PFSK-1 (cell line): ENCODE measurements around the gene MIS18A.

Experiments used
- POLR2AphosphoS5 ChIP-seq: IDR thresholded peaks from 2 replicates; pipeline ENCODE4 v1.6.1; 2012; ENCODE audit warnings: low read depth, mild to moderate bottlenecking, control low read depth, low read length, moderate library complexity
- TF ChIP-seq, protein P1 (sequence below), 2 experiments: IDR thresholded peaks; 2 replicates each; pipeline versions ENCODE4 v1.6.1 to v1.8.0; 2011 to 2012; ENCODE audit warnings: low read depth in 2 of 2, low read length in 2 of 2, control low read depth in 1 of 2, inconsistent platforms in 1 of 2, mild to moderate bottlenecking in 1 of 2, moderate library complexity in 1 of 2; ENCODE audit not compliant: insufficient read depth in 1 of 2

DNA sequence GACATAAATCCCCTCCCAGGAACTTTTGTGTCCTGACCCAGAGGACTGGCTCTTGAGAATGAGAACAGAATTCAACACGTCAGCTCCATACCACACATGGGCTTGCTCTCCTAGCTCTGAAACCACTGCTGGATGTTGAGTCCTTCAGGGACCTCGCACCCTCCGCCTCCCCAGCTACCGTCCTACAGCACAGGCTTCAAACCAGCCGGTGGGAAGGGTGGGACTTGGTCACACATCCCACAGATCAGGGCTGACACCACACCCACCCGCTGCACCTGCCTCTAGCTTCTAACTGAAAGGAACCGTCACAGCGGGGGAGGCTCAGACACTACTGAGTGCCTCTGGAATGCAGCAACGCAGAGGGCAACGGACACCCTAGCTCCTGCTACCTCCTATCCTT, 43.8 kb upstream of the MIS18A start:
- TF ChIP-seq, protein P1, sequence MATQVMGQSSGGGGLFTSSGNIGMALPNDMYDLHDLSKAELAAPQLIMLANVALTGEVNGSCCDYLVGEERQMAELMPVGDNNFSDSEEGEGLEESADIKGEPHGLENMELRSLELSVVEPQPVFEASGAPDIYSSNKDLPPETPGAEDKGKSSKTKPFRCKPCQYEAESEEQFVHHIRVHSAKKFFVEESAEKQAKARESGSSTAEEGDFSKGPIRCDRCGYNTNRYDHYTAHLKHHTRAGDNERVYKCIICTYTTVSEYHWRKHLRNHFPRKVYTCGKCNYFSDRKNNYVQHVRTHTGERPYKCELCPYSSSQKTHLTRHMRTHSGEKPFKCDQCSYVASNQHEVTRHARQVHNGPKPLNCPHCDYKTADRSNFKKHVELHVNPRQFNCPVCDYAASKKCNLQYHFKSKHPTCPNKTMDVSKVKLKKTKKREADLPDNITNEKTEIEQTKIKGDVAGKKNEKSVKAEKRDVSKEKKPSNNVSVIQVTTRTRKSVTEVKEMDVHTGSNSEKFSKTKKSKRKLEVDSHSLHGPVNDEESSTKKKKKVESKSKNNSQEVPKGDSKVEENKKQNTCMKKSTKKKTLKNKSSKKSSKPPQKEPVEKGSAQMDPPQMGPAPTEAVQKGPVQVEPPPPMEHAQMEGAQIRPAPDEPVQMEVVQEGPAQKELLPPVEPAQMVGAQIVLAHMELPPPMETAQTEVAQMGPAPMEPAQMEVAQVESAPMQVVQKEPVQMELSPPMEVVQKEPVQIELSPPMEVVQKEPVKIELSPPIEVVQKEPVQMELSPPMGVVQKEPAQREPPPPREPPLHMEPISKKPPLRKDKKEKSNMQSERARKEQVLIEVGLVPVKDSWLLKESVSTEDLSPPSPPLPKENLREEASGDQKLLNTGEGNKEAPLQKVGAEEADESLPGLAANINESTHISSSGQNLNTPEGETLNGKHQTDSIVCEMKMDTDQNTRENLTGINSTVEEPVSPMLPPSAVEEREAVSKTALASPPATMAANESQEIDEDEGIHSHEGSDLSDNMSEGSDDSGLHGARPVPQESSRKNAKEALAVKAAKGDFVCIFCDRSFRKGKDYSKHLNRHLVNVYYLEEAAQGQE (IDR thresholded peaks at IDR 0.05; ENCODE audit: insufficient read depth in 1 of 2, low read depth in 2 of 2, low read length in 2 of 2): no peak
- TF ChIP-seq POLR2AphosphoS5: no peak
